ENCODE results near the gene UBE2QL1.

UBE2QL1 gene

GRCh38 chr5:6540111-6540827 is 91.6 kb downstream of the UBE2QL1 start:
- DNase-seq: no peak

DNA sequence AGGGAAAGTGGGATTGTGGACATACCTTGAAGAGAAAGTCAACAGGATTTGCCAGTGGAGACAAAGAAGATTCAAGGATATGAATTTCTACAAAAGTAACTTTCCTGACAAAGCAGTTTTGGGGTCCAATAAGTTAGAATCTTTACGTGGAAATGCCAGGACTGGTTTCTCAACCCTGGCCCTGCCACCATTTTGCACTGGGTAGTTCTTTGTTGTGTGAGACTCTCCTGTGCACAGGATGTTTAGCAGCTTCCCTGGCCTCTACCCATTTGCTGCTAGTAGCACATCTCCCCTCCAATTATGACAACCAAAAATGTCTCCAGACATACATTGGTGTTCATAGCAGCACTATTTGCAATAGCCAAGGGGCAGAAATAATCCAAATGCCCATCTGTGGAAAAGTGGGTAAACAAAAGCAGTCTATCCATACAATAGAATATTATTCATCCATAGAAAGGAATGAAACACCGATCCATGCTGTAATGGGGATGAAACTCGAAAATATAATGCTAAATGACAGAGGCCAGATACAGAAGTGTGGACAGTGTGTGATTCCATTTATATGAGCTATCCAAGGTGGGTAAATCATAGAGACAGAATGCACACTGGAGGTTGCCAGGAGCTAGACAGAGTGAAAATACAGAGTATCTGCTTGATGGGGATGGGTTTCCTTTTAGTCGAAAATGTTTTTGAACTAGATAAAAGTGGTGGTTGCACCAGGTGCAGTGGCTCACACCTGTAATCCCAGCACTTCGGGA is 92.8 kb downstream of the UBE2QL1 start:
- DNase-seq: no peak

DNA sequence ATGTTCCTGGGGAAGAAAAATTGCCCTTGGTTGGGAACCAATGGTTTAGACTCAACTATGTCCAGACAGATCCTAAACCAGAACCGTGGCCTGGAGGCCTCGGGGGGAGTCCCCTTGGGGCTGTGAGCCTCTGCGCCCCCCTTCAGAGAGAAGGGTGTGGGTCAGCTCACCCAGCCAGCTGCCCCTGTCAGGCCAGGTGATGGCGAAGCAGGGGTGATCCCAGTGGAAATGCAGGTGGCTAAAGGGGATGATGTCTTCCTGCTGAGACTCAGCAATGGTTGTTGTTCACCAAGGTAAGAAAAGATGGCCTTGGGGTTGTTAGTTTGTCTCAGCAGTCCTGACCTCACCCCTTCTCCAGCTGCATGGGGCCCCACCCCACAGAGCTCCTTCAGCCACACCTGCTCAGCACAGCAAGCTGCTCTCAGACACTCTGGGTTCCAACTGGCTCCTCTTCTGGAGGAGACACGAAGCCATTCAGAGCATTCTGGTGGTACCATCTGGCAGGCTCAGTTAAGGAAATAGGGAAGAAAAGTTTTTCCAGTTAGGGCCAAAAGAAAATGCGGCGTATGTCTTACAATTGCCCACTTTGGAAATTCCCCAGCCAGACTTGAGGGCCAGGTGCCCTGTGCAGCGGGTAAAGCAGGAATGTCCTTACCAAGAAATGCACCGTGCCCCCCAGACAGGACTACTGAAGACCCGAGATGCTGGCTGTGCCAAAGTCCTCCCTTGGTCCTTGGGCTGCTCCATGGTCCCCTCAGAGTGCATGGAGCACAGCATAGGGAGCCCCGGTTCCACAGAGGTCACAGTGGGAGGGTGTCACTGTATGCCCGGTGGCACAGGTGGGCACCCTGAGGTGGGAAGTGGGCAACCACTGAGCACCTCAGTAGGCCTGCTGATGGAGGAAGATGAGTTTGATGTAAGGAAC is 94.0 kb downstream of the UBE2QL1 start:
- no peak for DNase-seq

DNA sequence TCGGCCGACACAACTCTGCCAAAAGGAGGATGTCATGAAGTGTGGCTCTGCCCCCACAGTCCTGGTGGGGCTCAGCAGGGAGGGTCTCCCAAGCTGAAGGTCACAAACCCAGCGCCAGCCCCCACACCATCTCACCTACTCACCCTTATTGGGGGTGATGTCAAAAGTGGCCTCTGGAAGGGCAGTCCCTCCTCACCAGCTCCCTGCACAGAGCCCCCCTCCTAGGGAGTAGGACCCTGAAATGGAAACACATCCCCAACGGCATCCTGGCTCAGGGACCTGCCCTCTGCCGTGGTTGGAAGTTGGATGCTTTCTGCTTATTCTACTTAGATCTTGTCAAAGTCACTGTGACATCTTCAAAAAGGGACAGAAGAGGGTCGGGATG is 94.7 kb downstream of the UBE2QL1 start:
- no peak for DNase-seq

DNA sequence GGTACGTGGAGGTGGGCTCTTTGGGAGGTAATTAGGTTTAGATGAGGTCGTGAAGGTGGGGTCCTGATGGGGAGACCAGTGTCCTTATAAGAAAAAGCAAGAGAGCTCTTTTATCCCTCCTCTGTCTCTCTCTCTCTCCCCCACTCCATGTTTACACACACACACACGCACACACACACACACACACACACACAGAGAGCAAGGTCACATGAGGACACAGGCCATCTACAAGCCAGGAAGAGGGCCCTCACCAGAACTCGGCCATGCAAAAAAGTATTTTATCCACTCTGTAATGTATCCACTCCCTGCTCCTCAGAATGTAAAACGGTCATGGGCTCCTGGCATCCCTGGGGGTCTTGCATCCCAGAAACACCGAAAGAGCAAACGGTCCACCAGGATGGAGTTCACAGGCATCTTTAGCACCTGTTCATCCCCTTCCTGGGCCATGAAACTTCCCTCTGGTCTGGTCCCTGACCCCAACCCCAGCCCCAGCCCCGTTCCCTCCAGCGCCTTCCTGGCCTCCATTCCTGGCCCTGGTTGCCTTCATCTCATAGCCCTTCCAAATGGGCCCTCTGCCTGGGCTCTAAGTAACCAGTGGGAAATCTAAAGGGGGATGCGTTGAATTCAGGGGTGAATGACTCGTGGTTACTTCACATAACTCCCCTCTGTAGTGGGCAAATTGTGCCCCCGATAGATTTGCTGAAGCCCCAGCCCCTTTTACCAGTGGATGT is 95.3 kb downstream of the UBE2QL1 start:
- DNase-seq: no peak

Data from central memory CD4-positive, alpha-beta T cell (primary cell).